SKM-1 (cell line): Measurements from ENCODE around the gene FNBP1L.

Experiments used
- DNase-seq: peaks from one replicate; lab custom pipeline; 2025; ENCODE audit not compliant: unreplicated experiment; lab: John Stamatoyannopoulos, UW

FNBP1L gene

DNA sequence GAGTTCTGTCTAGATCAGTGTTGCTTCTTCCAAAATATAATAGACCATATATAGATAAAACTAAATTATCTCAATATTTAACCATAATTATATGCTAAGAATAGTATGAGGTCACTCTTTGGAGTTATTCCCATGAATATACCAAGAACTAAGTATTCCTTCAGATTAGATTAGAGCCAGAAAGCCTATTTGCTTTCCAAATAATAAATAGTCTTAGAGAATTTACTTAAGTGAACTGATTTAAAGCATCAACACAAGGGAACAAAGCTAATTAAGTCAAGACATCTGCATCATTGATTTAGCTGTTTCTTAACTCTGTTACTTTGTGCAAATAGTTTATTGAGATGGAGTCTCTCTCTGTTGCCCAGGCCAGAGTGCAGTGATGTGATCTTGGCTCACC lies 35.7 kb downstream of the FNBP1L start:
- DNase-seq = no peak

DNA sequence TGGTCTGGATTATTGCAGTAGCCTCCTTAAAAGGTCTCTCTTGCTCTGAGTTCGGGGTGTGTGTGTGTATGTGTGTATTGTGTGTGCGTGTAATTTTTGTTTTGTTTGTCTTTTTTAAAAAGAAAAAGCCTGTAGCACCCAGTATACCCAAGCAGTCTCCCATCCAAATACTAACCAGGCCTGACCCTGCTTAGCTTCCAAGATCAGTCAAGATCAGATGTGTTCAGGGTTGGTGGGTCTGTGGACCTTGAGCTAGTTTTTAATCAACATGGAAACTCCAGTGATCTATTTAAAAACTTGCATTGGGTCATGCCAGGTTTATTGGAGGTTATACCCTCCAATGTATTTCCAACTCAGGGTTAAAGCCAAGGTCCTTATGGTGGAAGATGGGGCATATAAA lies 40.3 kb downstream of the FNBP1L start:
- DNase-seq = no peak

DNA sequence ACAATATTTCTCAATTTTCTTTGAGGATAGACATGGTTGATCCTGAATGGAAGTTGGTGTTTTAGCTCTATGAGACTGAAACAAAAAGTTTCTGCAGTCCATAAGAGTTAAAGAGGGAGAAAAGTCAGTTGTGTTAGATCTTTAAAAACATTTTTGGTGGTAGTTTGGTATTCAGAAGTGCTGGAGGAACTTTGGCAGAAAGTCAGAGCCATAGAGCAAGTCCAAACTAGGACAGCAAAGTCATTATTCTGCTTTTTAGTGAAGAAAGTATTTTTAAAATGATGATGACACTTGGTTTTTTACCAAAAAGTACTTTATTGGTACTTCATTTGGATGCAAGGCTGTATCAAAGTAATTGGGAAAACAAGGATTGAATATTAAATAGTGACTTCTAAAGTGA lies 41.8 kb downstream of the FNBP1L start:
- DNase-seq = no peak

DNA sequence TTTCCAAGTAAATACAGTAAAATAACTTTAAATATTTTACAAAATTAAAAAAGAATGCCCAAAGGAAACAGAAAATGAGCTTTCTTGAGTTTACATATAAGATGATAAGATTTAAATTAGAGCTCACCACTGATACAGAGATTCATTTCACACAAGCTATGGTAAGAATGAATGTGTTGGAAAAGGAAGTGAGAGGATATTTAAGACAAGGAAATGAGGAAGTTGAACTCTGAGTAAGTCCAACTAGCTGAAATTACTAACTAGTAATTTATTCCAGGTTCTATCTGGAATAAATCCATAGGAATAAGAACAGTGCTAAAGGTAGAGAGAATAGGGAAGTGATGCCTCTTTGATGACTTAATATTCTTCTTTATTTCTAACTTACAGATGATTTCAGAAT lies 42.4 kb downstream of the FNBP1L start:
- peak; percentile 60 for DNase-seq

DNA sequence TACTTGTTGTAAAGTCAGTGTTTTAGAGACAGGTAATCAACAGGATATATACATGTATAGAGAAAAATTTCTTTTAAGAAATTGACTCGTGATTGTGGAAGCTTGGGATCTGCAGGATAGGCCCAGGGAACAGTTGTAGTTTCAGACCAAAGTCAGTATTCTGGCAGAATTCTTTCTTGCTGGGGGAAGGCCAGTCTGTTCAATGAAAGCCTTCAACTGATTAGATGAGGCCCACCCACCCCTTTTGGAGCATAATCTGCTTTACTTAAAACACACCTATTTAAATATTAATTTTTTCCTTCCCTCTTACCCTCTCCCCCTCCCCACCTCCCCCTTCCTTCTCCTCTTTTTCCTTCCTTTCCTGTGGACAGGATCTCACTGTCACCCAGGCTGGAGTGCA lies 48.0 kb downstream of the FNBP1L start:
- DNase-seq = no peak

DNA sequence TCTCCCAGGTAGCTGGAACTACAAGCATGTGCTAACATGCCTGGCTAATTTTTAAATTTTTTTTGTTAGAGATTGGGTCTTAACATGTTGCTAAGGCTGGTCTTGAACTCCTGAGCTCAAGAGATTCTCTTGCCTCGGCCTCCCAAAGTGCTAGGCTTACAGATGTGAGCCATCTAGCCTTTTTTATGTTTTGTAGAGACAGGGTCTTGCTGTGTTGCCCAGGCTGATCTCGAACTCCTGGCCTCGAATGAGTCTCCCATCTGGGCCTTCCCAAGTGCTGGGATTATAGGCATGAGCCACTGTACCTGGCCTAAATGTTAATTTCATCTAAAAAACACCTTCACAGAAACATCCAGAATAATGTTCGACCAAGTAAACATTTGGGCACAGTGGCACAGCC lies 48.6 kb downstream of the FNBP1L start:
- no peak for DNase-seq

DNA sequence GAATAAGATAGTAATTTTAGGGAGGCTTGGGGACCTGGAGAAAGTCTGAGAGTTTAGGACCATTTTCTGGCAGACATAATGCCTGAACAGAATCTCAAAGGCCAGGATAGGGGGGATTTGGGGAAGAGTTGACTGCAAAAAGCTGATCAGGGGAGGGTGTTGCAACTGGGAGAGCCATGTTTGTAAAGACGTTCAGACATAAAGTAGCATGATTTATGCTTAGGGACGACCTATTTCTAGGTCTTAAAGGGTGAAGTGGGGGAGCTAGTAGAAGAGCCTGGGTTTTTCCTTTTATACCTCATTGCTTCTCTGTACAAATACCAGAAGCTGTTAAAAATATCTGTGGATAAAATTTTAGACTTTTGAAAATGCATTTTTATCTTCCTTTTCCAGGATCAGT lies 51.2 kb downstream of the FNBP1L start:
- DNase-seq = no peak

DNA sequence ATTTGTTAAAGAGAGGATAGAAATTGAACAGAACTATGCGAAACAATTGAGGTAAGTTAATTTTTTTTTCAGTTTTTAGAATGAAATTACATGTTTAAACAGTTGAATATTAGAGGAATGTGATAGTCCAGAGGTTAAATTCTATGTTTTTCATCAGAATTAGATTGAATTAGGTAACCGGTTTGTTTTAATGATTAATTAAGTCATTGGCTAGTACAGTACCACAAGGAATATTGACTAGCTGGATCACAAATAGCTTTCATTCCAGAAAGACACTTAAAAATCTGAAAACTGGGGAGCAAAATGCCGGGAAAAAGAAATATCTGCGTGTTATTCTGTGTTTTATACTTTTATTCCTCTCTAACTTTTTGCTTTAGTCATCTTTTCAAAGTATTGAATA lies 51.6 kb downstream of the FNBP1L start:
- no peak for DNase-seq

DNA sequence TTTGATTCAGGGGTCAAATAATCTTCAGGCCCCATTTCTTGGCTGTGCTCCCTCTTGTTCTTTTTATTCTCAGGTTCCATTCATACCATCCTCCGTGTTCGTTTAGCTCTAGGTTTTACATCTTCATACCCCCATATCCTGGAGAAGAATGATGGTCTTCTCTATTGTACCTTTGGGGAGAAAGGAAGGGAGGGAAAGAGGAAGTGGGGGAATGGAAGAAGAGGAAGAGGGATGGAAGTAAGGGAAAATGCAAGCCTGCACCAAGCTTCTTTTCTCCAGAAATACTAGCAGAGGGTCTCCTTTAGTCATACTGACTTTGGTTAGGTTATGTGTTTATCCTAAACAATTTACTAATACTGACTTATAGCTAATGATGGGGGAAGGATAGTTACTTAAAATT lies 52.4 kb downstream of the FNBP1L start:
- DNase-seq = no peak

DNA sequence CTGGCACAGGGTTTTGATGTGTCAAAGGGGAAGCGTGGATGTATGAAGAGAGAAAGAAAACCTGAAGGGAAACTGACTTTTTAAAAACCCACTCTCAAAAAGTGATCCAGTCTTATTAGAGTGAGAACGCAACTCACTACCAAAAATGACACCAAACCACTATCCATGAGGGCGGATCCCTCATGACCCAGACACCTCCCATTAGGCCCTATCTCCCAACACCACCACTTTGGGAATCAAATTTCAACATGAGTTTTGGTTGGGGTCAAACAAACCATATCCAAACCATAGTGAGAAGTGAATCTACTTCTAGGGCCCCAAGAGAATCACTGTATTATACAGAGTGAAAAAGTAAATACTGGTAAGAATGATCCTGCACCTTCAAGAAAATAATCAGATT lies 53.5 kb downstream of the FNBP1L start:
- no peak for DNase-seq

DNA sequence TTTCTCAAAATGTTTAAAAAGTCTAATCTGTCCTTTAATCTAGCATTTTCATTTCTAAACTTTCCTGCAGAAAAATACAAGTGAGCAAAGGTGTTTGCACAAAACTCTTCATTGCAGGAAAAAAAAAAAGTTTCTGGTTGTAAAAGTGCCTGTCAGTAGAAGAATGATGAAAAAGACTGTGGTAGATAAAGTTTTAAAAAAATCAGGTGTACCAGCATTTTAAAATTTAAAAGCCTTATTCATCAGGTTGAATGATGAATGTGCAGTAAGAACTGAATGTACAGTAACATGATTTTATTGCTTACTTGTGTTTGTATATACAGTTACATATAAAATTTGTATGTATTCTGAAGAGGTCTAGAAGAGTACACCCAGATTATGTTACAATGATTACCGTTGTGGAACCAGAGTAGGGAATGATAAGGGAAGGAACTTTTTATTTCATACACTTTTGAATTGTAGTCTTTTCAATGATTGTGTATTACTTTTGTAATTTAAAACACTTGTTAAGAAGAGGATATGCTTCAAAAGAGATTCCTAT lies 54.0 kb downstream of the FNBP1L start:
- DNase-seq = no peak

DNA sequence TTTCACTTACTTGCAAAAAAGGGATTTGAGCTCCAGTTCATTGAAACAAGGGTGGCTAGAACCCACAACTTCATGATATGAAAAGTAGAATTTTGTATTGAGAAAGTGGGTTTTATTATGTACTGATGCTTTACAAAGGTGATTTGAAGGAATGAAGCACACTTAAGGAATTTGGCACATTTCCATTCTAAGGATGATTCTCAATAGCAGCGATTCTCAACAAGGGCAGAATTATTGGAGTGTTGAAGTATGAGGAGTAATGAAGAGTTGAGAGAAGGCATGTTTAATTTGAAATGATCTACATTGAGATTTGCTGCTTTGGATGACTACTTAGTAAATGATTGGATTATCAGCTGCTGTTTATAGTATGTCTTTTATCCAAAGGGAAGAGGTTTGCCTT lies 54.7 kb downstream of the FNBP1L start:
- no peak for DNase-seq

DNA sequence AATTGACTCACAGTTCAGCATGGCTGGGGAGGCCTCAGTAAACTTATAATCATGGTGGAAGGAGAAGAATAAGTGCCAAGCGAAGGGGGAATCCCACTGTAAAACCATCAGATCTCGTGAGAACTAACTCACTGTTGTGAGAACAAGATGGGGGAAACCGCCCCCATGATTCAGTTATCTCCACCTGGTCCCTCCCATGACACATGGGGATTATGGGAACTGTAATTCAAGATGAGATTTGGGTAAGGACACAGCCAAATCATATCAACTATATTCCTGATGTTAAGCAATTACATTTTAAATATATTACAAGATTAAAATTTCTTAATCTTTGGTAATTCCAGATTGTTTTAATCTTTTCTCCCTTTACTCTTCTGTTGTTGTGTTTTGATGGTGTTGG lies 55.2 kb downstream of the FNBP1L start:
- DNase-seq = no peak

DNA sequence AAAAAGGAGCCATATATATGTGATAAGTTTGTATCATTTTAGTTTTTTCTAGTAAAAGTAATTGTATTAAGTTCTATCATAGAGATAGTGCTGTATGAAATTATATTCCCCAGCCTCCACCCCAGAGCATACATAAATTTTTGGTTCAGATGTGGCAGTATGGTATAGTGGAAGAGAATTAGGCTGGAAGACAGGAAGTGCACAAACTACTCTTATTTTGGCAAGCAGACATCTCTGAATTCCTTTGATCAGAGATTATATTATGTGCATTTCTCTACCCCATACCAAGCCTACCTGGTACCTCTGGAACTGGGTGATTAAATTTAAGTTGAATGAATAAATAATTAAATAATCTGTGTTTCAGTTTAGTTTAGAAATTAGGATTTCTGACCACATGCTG lies 55.9 kb downstream of the FNBP1L start:
- no peak for DNase-seq

DNA sequence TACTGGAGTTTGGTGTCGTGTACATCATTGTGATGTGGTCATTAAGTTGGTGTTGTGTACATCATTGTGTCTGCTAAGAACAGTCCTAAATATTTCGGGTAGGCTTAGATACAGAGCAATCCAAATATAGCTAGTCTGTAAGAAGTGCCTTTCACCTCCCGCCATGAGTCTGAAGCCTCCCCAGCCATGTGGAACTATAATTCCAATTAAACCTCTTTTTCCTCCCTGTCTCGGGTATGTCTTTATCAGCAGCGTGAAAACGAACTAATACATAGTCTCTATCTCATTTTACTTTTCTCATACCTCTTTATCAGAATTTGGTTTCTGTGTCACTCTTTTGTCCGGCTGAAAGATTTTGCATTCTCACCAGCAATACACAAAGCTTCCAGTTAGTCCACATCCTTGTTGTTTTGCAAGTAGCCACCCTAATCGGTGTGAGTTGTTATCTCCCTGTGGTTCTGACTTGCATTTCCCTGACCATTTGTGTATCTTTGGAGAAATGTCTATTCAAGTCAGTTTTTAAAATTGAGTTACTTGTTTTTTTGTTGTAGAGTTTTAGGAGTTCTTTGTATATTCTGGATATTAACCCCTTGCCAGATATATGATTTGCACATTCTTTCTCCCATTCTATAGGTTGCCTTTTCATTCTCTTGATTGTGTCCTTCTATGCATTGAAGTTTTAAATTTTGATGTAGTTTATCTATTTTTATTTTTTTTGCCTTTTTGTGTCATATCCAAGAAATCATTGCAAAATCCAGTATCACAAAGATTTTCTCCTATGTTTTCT lies 56.5 kb downstream of the FNBP1L start:
- DNase-seq = no peak

DNA sequence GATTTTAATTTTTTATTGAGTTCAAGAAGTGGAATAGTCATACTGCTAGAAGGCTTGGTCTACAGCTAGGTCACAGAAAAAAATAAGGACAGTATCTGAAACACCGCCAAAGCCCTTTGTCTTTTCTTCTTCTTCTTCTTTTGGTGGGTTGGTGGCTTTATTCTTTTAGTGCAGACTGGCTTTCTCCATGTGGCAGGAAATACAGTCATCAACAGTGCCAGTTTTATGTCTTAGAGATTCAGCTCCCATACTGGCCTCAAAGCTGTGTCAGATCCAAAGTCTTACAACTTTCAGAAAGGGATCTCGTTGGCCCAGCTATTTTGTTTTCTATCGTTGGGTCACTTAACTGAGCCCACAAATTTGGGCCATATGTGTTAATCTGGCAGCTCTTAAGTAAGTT lies 58.2 kb downstream of the FNBP1L start:
- DNase-seq = no peak

DNA sequence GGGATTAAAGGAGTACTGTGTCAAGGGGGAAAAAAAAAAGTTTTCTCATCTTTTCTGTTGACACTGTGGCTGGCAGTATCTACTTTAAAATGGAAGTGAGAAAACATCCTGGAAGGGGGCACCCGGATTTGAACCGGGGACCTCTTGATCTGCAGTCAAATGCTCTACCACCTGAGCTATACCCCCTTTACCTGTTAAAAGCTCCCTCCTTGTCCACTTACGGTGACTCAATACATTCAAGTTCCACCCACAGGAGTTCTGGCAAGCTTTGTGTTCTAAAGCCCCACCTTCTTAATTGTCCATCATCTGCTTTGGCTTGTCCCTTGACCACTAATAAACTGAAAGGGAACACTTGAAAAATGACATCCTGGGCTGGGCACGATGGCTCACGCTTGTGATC lies 68.2 kb downstream of the FNBP1L start:
- no peak for DNase-seq

DNA sequence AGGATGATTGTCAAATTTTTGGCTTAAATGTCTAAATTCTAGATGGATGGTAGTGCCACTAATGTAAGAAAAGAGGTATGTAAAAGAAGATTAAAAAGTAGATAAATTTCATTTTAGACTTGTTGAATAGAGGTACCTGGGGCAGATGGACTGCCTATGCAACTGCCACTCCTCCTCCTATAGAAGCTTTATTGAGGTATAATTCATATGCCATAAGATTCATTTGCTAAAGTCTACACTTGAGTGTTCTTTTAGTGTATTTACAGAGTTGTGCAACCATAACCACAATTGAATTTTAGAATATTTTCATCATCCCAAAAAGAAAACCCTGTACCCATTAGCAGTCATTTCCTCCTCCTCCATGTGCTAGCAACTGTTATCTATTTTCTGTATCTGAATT lies 70.6 kb downstream of the FNBP1L start:
- DNase-seq = no peak

DNA sequence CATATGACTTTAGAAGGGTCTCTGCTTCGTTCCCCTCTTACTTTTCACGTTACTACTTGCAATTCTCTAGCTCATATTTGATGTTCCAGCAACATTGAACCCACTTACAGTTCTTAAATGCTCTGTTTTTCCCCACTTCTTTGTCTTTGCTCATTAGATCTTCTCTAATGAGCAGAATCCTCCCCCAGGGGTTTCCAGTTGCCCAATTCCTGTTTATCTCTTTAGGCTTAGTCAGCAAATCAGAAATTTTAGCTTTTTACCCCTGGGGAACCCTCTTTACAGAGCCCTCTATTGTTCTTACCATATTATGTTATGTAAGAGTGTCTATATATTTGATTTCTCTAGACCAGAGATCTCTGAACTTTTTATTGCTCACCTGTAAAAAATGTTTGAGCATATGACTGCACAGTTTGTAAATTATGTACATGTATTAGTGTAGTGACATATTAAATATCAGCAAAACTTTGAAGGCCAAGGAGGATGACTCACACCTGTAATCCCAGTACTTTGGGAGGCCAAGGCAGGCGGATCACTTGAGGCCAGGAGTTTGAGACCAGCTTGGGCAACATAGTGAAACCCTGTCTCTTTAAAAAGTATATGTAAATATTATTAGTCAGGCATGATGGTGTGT lies 71.4 kb downstream of the FNBP1L start:
- DNase-seq = no peak

DNA sequence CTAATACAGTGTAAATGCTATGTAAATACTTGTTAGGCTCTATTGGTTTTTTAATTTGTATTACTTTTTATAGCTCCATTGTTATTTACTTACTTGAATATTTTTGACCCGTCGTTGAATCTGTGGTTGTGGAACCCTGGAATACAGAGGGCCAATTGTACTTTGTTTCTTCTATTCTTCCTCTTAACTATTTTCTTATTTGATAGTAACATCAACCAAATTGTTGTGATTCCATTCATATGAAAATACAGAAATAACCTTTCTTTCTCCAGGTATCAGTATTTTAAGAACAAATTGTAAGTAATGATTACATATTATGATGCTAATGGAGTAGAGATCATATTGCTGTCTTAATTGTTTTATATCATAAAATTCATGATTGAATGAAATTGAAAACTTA lies 73.7 kb downstream of the FNBP1L start:
- no peak for DNase-seq

DNA sequence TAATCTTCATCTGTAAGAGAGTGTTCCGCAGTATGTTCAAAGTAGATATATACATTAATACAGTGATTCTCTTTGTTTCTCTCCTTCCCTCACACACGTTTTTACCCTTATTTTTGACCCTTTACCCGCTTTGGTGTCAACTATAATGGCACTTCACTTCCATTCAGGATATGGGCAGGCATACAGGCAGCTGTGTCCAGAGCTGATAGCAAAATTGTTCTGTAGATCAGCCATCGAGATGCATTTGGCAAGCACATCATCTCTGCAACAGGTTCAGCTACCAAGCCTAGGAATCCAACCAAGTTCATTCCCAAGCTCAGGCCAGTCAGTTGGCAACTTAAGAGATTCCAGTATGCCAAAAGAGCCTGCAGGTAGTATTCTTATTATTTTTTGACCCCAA lies 74.8 kb downstream of the FNBP1L start:
- DNase-seq = no peak

DNA sequence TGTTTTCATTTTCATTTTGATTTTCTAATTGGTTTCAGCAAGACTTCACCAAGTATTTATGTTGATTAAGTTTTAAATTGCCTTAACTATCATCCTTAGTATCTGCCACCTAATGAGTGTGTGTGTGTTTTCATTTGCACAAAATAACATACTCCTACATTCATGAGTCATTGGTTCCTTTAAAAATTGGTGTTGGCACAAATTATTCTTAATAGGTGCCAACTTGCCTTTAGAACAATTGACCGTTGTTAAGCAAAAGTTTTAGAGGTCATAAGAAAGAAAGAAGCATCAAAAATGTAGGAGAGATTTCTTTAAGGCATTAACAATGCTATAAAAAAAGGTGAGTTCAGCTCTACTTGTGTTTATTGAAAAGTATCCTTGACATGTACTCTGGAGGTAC lies 77.5 kb downstream of the FNBP1L start:
- DNase-seq = no peak

DNA sequence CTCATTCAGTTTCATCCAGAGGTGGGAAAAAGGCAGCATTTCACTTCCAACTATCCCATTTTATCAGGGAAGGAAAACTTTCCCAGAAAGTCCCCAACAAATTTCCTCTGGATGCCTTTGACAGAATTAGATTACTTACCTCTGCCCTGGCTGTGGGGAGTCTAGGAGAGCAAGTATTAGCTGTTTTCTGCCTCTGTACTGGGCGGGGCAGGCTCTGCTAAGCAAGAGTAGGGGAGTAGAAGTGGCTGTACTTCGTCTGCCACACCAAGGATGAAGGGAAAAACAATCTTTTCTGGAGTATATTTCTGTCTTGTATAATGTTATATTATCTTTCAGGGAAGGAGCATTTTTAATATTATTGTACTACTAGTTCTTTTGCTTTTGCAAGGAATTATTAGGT lies 78.5 kb downstream of the FNBP1L start:
- no peak for DNase-seq
